HG03378 (cell line): ENCODE measurements around the gene CIP2A.

Experiments used
- ATAC-seq: cut with Tn5 transposase; IDR thresholded peaks from one replicate; pipeline ENCODE4 v1.9.1; 2021; ENCODE audit warnings: mild to moderate bottlenecking, moderate library complexity; ENCODE audit not compliant: unreplicated experiment

The CIP2A gene

GRCh38 chr3:108511490-108511889 is 77.7 kb downstream of the CIP2A start:
- ATAC-seq, result no peak

GRCh38 chr3:108511055-108511454 is 78.2 kb downstream of the CIP2A start:
- ATAC-seq, result no peak

- no peak for ATAC-seq
Measured at GRCh38 chr3:108510496-108510895, 78.7 kb downstream of the CIP2A start, which contains the start of gene MYH15. TSS of gene MYH15 (minus strand) at chr3:108510596. CDS start at chr3:108510530, 66 bp downstream.

- ATAC-seq, result no peak
Measured at GRCh38 chr3:108509871-108510270, 79.4 kb downstream of the CIP2A start.

GRCh38 chr3:108509263-108509662 is 80.0 kb downstream of the CIP2A start:
- no peak for ATAC-seq

GRCh38 chr3:108507902-108508301 is 81.3 kb downstream of the CIP2A start:
- ATAC-seq, result no peak

DNA sequence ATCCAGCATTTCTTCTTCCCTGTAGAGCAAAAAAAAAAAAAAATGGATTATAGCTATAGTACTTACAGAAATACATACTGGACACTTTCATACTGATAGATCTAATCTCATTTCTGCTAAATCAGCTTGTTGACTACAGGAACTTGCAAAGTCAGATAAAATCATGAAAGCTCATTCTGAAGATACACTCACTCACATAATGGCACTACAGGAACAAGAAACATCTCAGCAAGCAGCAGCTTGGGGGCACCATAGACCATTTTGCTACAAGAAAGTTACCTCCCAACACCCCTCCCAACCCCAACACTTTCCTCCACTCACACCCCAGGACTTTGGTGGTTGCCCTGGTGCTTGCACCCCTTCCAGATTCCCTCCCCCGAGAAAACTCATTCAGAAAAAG is 83.4 kb downstream of the CIP2A start:
- no peak for ATAC-seq

GRCh38 chr3:108503722-108504121 is 85.5 kb downstream of the CIP2A start:
- no peak for ATAC-seq

DNA sequence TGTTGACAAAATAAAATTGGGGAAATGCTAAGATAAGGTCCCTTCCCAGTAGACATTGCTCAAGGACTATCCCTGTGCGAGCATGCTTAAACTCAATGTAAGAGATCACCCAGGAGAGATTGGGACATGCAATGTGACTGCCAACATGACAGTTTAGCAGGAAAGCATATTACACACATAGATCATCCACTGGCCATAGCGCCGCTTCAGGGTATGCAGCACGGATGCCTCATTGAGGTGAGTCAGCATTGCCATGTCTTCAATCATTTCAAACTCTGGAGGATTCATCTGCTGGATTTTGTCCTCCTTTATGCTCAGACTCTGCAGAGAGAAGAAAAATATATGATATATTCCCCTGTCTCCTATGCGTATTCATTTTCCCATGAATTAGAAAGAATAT is 87.7 kb downstream of the CIP2A start:
- no peak for ATAC-seq

DNA sequence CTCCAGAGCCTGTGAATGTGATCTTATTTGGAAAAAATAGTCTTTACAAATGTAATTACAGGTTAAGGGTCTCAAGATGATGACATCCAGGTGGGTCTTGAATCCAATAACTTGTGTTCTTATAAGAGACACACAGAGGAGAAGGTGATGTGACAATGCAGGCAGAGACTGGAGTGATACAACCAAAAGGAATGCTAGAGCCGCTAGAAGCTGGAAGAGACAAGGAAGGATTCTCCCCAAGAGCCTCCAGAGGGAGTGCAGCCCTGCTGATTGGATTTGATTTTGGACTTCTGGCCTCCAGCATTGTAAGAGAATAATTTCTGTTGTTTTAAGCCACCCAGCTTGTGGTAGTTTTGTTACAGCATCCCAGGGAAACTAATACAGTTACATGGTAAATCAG is 88.5 kb downstream of the CIP2A start:
- no peak for ATAC-seq
